GM21723 (cell line): ENCODE results near the gene AMY2A.
"Not testable (repeated sequence)": the region's sequence is repeated elsewhere in the genome, so short reads cannot be mapped to it uniquely, and the experiment has no call there.

Source experiments
- ATAC-seq: cut with Tn5 transposase; IDR thresholded peaks from one replicate; pipeline ENCODE4 v1.9.1; 2021; ENCODE audit warnings: mild to moderate bottlenecking, moderate library complexity; ENCODE audit not compliant: unreplicated experiment

Gene AMY2A

GRCh38 chr1:103616994-103617477 is at the start of gene AMY2A:
TSS of gene AMY2A (plus strand) at chr1:103617427. CDS start at chr1:103617441, 14 bp downstream.
- ATAC-seq: not testable (repeated sequence)

- no peak for ATAC-seq
Measured at GRCh38 chr1:103569493-103569892, 47.7 kb upstream of the AMY2A start.

GRCh38 chr1:103571289-103571688 is 45.9 kb upstream of the AMY2A start, which contains the start of gene AMY2B:
TSS of gene AMY2B (plus strand) at chr1:103571589. CDS start at chr1:103571603, 14 bp downstream.
- not testable (repeated sequence) for ATAC-seq

GRCh38 chr1:103576065-103576464 is 41.2 kb upstream of the AMY2A start:
- ATAC-seq: peak; percentile 78

GRCh38 chr1:103576784-103577183 is 40.4 kb upstream of the AMY2A start:
- ATAC-seq: not testable (repeated sequence)

- ATAC-seq: no peak
Measured at GRCh38 chr1:103582464-103582863, 34.8 kb upstream of the AMY2A start.

GRCh38 chr1:103583887-103584286 is 33.3 kb upstream of the AMY2A start:
- no peak for ATAC-seq

GRCh38 chr1:103584537-103584936 is 32.7 kb upstream of the AMY2A start:
- no peak for ATAC-seq

- ATAC-seq: not testable (repeated sequence)
Measured at GRCh38 chr1:103602740-103603139, 14.5 kb upstream of the AMY2A start.

GRCh38 chr1:103616362-103616761 is 865 bp upstream of the AMY2A start:
- no peak for ATAC-seq

- ATAC-seq: not testable (repeated sequence)
Measured at GRCh38 chr1:103627436-103627835, 10.2 kb downstream of the AMY2A start.

- ATAC-seq: not testable (repeated sequence)
Measured at GRCh38 chr1:103641194-103641593, 24.0 kb downstream of the AMY2A start.

GRCh38 chr1:103643908-103644307 is 26.7 kb downstream of the AMY2A start:
- not testable (repeated sequence) for ATAC-seq

- not testable (repeated sequence) for ATAC-seq
Measured at GRCh38 chr1:103650305-103650704, 33.1 kb downstream of the AMY2A start.

GRCh38 chr1:103650889-103651288 is 33.7 kb downstream of the AMY2A start:
- ATAC-seq: not testable (repeated sequence)

GRCh38 chr1:103654133-103654532 is 36.9 kb downstream of the AMY2A start:
- not testable (repeated sequence) for ATAC-seq

GRCh38 chr1:103655460-103655859 is 38.2 kb downstream of the AMY2A start, which contains the start of gene AMY1A:
TSS of gene AMY1A (plus strand) at chr1:103655760. CDS start at chr1:103656331, 571 bp downstream.
- ATAC-seq: not testable (repeated sequence)
